Measurements from ENCODE around the gene CBR1.

CBR1 gene

DNA sequence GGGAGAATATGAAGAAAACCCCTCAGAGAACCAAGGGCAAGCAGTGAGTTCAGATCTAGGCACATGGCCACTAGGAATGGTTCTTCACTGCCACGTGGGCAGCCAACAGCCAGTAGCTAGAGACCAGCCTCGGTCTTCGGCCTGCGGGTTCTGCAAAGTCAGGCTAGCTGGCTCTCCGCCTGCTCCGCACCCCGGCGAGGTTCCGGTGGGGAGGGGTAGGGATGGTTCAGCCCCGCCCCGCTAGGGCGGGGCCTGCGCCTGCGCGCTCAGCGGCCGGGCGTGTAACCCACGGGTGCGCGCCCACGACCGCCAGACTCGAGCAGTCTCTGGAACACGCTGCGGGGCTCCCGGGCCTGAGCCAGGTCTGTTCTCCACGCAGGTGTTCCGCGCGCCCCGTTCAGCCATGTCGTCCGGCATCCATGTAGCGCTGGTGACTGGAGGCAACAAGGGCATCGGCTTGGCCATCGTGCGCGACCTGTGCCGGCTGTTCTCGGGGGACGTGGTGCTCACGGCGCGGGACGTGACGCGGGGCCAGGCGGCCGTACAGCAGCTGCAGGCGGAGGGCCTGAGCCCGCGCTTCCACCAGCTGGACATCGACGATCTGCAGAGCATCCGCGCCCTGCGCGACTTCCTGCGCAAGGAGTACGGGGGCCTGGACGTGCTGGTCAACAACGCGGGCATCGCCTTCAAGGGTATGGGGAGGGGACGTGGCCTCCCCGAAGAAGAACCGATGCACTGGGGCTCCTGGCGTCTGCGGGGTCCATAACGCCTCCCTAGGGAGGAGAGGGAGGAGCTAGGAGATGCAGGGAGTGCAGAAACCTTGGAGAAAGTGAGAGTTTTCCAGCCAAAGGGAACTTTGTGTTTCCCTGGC is at the start of gene CBR1:
Gene CBR1 (plus strand): TSS at position 312 of the 871 bp plus-strand sequence. CDS start 92 bp downstream, at position 404.
- in situ Hi-C loops (cut with MboI; ENCODE audit: low sequenced_read_pairs) = no loop called here

DNA sequence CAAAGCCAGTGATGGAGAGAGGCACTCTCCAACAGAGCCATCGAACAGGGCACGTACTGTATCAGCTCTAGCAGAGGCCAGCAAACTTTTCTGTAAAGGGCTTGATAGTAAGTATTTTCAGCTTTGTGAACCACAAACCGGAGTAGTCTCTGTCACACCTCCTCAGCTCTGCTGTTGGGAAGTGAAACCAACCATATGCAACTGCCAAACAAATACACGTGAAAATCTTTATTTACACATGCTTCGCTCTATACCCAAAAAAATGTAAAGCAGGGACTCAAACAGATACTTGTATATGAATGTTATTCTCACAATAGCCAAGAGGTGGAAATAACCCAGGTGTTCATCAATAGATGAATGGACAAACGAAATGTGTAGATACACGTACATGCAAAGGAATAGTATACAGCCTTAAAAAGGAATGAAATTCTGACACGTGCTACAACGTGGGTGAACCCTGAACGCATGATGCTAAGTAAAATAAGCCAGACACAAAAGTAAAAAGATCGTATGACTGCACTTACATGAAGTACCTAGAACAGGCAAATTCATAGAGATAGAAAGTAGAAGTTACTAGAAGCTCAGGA is 48.5 kb upstream of the CBR1 start:
- in situ Hi-C loops (cut with MboI; ENCODE audit: low sequenced_read_pairs) = no loop called here

DNA sequence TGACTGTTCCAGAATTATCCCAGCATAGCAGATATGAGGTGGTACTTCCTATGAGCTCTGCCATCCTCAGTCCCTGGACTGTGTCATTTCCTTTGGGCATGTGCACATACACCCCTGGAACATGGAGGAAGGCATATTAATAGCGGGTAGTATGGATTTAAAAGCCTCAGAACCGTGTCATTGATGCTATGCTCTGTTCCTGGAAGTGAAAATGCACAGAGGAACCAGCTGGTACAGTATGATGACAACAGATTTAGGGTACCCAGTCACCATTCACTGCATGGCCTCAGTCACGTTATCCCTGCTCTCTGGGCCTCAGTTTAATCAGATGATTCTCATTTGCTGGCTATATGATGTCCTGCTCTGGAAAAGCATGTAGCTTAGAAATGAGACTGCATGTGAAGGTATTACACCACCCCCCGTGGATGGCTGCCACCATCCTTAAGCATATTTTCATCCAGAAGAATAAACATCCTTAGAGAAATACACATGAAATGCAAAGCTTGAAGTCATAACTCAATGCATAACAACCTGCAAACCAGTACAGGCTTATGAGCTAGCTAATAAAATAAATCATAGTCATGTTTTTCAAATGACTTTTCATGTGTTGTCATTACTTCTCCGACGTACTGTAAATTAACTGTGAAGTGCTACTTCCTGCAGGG is 47.3 kb upstream of the CBR1 start:
- in situ Hi-C loops (cut with MboI; ENCODE audit: low sequenced_read_pairs) = no loop called here

DNA sequence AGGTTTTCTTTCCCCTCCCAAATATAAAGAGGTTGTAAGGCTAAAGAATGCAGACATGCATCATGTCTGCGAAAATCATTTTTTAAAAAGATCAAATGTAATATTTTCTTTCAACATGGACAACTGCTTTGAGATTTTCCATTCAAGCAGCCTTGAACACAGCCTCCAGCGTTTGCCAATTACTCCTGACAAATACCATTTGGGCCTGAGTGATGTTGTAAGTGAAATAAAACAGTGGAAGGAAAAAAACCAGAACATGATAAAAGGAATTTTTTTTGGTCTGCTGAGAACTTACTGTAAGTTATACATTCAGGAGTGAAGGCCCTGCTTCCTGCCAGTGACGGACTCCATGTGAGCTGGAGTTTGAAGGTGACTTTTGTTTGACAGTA is 46.7 kb upstream of the CBR1 start:
- in situ Hi-C loops (cut with MboI; ENCODE audit: low sequenced_read_pairs) = no loop called here

DNA sequence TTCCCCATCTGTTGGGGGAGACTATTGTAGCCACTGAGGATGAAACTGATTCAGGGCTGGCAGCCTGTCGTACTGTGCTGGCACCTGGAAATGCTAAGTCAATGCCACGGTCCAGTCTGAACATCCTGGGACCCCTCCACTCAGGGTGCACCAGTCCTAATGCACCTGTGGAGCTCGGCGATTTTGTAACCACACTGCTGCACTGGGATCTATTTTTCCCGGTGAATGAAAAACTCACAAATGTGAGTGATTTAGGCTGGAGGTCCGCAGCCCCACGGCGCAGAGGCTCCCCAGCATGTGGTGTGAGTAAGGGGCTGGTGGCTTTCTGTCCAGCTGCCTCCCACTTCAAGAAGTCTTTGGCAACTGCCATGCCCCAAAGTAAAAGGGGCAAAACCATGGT is 45.0 kb upstream of the CBR1 start:
- in situ Hi-C loops (cut with MboI; ENCODE audit: low sequenced_read_pairs) = no loop called here

DNA sequence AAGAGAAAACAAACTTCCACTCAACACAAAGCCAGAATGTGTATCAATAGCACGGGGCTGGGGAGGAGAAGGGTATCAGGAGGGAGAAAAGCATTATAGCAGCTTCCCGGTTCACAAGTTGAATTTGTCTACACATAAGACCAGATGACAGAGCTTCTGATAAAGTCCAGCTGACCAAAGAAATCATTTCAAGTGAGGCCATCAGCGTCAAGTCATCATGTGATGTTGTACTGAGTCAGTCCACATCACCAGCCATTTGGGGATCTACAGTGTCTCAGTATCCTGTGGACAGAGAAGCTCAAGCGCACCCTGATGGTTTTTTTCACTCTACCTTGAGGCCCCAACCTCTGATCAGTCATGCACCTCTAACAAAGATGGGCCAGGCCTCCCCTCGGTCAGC is 42.5 kb upstream of the CBR1 start:
- in situ Hi-C loops (cut with MboI; ENCODE audit: low sequenced_read_pairs) = no loop called here

DNA sequence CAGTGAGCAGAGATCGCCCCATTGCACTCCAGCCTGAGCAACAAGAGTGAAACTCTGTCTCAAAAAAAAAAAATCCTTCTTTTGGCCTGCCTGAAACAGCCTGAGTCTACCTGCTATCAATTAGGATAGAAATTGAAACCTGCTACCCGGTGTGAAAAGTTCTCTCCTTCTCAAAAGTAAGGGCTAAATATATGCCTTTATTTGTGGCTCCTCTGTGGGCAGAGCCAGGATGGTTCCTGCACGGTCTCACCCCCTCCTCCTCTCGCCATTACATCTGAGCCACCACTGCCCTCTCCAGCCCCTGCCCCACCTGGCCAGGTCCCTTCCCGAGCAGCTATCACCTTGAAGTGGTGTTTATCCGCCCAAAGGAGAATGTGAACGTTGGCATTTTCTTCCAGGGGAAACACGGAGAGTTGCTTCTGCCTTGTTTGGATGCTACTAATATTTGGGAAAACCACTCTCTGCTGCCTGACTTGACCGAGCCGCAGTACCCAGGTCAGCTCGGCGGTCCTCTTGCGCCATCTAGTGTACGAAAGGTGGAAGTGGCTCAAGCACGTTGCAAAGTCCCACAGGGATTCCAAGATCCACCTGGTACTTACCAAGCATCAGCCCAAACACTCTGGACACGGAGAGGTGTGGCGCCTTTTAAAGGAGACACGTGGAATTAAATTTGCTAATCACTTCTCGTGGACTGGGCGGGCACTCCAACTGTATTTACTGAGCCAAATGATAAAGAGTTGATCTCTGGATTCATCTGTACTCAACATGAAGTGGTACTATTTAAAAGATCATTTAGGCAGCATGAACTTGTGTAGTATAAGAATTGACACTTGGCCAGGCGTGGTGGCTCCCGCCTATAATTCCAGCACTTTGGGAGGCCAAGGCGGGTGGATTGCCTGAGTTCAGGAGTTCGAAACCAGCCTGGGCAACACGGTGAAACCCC is 41.4 kb upstream of the CBR1 start:
- in situ Hi-C loops (cut with MboI; ENCODE audit: low sequenced_read_pairs) = no loop called here

DNA sequence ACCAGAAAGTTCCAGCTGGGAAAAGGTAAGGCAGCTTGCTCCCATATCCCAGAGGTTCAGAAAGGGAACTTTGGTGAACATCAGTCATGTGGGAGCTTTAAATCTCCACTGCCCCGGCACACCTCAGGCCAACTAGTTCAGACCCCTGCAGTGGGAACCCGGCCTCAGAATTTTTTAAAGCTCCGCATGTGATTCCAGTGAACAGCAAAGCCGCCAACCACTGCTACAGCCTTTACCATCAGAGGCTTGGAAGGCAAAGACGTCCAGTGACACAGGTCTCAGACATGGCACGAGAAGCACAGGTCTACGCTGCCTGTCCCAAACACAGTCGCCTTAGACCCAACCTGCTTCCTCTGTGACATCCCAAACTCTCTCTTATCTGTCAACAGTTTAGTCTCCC is 40.5 kb upstream of the CBR1 start:
- in situ Hi-C loops (cut with MboI; ENCODE audit: low sequenced_read_pairs) = no loop called here

DNA sequence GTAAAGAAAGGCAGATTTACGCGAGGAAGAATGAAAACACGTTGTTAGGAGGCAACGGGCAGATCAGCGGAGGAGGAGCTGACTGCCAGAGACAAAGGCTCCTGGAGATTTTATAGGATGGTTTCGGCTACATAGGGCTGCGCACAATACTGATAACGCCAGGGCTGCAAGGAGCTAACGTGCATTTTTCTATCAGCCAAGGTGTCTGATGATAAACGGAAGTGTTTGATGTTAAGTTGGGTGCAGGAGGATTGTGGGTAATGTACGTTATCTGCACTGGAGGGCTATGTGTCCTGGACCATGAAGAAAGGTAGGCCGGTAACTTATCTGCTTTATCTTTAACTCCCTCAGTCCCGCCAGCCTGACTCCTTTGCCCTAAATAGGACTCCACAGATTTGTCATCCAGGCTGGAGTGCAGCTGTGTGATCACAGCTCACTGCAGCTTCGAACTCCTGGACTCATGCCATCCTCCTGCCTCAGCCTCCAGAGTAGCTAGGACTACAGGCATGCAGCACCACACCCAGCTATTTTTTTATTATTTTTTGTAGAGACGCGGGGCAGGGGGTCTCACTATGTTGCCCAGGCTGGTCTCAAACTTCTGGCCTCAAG is 39.1 kb upstream of the CBR1 start:
- in situ Hi-C loops (cut with MboI; ENCODE audit: low sequenced_read_pairs) = no loop called here

DNA sequence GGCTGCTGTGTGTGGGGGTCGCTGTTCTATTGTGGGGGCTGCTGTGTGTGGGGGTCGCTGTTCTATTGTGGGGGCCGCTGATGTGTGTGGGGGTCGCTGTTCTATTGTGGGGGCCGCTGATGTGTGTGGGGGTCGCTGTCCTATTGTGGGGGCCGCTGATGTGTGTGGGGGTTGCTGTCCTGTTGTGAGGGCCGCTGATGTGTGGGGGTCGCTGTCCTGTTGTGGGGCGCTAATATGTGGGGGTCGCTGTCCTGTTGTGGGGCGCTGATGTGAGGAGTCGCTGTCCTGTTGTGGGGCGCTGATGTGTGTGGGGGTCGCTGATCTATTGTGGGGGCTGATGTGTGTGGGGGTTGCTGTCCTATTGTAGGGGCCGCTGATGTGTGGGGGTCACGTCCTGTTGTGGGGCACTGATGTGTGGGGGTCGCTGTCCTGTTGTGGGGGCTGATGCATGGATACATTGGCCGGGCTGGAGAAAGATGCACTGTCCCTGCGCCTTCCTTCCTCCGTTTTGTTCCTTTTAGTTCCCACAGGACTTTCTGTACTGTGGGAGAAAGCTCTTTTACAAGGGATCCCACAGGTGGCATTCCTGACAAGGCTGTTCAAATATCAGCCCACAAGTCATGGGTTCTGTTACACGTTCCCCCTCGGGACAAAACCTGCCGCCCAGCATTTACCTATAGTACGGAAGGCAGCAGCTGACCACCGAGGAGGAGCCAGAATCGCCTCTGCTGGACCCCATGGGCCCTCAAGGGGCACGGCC is 37.0 kb upstream of the CBR1 start:
- in situ Hi-C loops (cut with MboI; ENCODE audit: low sequenced_read_pairs) = no loop called here

DNA sequence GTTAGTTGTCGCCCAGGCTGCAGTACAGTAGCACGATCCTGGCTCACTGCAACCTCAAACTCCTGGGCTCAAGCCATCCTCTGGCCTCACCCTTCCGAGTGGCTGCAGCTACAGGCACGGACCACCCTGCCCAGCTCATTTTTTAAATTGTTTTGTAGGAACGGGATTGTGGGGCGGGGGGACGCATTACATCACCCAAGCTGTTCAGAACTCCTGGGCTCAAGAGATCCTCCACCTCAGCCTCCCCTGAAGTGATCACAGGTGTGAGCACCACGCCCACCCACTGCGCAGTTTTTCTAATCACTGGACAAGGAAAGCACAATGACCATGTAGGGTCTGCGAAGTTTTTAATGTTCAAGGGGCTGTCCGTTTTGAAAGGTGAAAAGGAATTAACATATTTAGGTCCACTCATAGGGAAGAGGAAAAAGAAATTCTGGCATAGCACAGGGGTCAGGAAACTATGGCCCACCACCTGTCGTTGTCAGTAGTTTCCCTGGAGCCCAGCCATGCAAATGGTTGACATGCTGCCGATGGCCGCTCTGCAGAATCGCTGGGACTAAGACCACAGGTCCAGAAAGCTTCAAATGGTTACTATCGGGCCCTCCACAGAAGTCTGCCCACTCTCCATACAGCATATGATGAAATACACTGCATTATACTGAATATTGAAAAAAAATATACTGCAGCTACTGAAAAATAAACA is 35.5 kb upstream of the CBR1 start:
- in situ Hi-C loops (cut with MboI; ENCODE audit: low sequenced_read_pairs) = no loop called here

DNA sequence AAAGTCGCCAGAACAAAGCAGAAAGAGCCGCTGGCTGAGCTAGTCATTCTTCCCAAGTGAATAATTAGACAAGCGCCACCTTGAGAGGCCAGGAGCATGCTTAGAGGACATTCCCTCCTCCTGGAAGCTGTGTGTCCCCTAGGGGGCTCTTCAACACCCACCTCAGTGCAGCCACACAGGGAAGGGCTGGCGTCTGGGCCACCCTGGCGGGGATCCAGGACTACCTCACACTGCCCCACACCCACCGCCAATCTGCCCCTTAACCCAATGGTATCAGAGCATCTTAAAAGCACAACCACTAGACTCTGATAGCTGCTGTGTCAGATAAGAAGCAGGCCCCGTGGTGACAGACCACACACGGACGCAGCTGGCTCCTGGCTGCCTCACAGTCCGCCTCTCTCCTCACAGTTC is 34.4 kb upstream of the CBR1 start:
- in situ Hi-C loops (cut with MboI; ENCODE audit: low sequenced_read_pairs) = no loop called here

DNA sequence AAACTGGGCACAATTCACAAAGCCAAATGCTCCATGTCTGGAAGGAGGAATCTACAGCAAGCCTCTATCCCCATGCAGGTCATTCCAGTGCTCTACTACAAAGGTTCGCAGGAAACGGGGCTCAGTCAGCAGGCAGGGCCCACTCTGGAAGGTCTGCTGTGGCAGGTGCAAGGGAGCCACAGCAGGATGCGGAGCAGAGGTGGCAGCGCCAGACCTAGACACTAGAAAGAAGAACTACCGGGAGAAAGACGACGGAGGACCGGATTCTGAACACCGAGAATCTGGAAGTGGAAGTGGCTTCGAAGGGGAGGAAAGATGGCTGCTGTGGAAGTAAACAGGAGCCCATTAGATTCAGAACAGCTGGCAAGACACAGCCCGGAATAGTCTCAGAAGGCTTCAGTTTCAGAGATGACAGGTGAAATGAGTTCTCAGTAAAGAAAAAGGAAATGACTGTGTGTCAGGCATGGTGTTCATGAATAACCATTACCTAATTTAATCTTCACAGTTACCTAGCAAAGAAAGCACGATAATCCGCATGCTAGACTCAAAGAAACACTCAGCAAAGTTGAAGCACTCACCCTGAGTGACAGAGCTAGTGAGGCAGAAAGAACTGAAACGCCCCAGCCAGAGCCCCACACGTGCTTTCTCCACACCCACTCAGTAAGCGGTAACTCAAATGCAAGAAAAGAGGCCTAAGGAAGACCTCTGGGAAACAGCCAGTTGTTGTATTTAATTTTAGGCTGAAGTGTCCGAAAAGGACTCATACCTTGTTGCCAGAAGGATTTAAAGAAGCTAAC is 30.9 kb upstream of the CBR1 start:
- in situ Hi-C loops (cut with MboI; ENCODE audit: low sequenced_read_pairs) = no loop called here

DNA sequence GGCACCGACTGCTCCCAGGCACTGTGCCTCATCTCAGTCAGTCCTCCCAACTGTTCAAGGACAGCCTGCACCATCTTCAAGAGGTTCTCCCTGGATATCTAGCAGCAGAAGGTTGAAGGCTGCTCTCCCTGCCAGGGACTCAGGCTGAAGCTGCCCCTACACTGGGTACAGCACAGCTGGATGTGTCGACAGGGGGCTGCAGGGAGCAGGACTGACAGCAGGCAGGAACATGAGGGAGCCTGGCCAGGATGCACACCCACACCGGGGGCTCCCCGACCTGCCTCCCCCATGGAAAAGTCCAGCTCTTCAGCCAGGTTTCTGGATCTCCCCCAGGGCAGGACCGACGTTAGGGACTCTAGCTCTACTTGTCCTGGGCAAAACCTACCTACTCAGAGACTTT is 30.0 kb upstream of the CBR1 start:
- in situ Hi-C loops (cut with MboI; ENCODE audit: low sequenced_read_pairs) = no loop called here

DNA sequence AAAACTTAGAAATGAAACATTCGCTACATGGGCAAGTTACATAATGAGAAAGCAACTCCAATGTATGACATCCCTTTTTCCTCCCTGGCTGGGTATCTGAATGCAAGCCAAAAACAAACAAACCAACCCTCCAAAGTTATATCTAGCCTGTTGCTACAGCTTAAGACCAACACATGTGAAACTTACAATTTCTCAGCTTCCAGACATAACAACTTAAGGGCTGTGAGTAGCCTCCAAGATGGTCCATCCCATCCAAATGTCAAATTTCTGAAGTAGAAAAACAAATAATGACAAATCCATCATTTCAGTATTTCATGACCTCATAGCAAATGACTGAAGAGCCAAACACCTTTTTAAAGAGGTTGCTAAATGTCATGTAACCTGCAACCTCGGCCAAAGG is 29.4 kb upstream of the CBR1 start:
- in situ Hi-C loops (cut with MboI; ENCODE audit: low sequenced_read_pairs) = no loop called here

DNA sequence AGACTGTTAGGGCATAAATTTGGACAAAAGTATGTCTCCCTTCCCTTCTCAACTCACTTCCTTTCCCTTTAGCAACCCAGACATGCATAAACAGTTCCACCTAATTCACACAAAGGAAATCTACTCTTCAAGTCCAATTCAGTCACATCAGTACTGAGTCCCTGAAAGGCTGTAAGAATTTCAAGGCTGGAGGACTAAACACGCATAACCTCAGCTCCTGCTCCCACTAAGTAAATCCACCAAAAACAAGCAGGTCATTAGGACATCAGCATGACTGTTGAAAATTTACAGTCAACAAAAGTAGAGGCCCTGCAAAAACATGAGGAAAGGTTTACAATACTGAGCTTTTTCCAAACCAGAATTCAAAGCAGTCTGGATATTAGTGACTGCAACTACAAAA is 27.9 kb upstream of the CBR1 start:
- in situ Hi-C loops (cut with MboI; ENCODE audit: low sequenced_read_pairs) = no loop called here

DNA sequence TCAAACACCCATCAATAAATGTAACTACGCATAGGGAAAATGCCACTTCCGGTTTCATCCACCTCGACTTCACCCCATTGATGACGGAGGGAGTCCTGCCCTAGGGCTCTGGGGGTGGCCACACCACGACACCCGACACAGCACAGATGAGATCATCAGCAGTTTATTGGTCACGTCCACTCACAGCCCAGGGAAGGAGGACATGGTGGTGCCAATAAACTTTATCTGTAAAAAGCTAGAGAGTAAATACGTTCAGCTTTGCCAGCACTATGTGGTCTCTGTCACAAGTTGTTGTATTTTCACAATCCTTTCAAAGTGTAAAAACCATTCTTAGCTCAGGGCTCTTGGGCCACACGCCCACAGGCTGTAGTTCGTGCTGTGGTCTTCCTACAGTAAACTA is 25.8 kb upstream of the CBR1 start:
- in situ Hi-C loops (cut with MboI; ENCODE audit: low sequenced_read_pairs) = no loop called here

DNA sequence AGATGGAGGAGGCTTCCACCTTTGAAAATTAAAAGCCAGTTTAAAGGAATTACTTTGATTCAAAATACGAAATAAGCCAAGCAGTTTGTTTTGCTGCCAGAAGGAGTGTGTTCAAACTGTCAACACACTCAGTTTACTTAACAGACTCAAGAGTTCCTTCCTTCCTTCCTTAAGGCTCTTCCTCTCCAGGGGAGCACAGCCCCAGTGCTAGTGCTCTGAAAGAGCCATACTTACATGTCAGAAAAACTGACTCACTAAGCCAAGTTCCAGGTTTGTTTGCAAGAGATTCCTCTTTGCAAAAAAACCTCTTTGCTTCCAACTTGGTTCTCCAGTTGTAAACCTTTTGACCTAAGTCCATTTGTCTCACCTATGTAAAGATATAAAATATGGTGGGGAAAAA is 23.8 kb upstream of the CBR1 start:
- in situ Hi-C loops (cut with MboI; ENCODE audit: low sequenced_read_pairs) = no loop called here
